Liver (tissue), 9 donors: ENCODE results near the gene GMDS. TPM values are rescaled to one million over a fixed set of nuclear protein-coding genes. Genes with fewer than 3 reads are reported as not detected.

ENCODE experiments used
- DNase-seq: peaks from one replicate; pipeline ENCODE4 v3.0.0-alpha.2; 2017; ENCODE audit warnings: low spot score
- H3K27ac ChIP-seq, 2 donors: one replicate each; pipeline ENCODE4 v1.7.0; 2013; ENCODE audit warnings: inconsistent platforms in 2 of 2, low read length in 2 of 2, control low read depth in 1 of 2, low read depth in 1 of 2, mild to moderate bottlenecking in 1 of 2
- H3K27me3 ChIP-seq, 4 donors: one replicate each; pipeline versions ENCODE4 v1.6.1 to v1.7.0; 2013; ENCODE audit warnings: low read length in 3 of 4, inconsistent platforms in 1 of 4, mild to moderate bottlenecking in 1 of 4, moderate library complexity in 1 of 4; ENCODE audit not compliant: control insufficient read depth in 4 of 4, insufficient read depth in 4 of 4
- H3K36me3 ChIP-seq, 4 donors: one replicate each; pipeline versions ENCODE4 v1.6.1 to v1.7.0; 2013; ENCODE audit warnings: low read length in 3 of 4, mild to moderate bottlenecking in 3 of 4, low read depth in 1 of 4, moderate library complexity in 1 of 4; ENCODE audit not compliant: control insufficient read depth in 4 of 4, insufficient read depth in 3 of 4
- H3K4me1 ChIP-seq, 4 donors: one replicate each; pipeline versions ENCODE4 v1.6.1 to v1.7.0; 2013; ENCODE audit warnings: low read length in 3 of 4, mild to moderate bottlenecking in 3 of 4, moderate library complexity in 1 of 4; ENCODE audit not compliant: control insufficient read depth in 4 of 4, insufficient read depth in 4 of 4
- H3K4me3 ChIP-seq, 3 donors: one replicate each; pipeline versions ENCODE4 v1.6.1 to v1.7.0; 2013; ENCODE audit warnings: low read length in 3 of 3, control low read depth in 1 of 3, low read depth in 1 of 3, mild to moderate bottlenecking in 1 of 3
- H3K9ac ChIP-seq, 2 donors: one replicate each; pipeline ENCODE4 v1.7.0; 2013; ENCODE audit warnings: low read length in 2 of 2, mild to moderate bottlenecking in 2 of 2, moderate library complexity in 2 of 2, control low read depth in 1 of 2, low read depth in 1 of 2
- H3K9me3 ChIP-seq, 4 donors: one replicate each; pipeline versions ENCODE4 v1.6.1 to v1.7.0; 2013; ENCODE audit warnings: low read length in 3 of 4; ENCODE audit not compliant: control insufficient read depth in 4 of 4
- EGR1 ChIP-seq, 2 donors: IDR thresholded peaks; 2 replicates each; pipeline ENCODE4 v1.6.1; 2016 to 2018; ENCODE audit warnings: antibody characterized with exemption in 2 of 2, low read depth in 2 of 2
- FOXA1 ChIP-seq: IDR thresholded peaks from 2 replicates; pipeline ENCODE4 v1.6.1; 2016; ENCODE audit warnings: antibody characterized with exemption
- FOXA2 ChIP-seq: IDR thresholded peaks from 2 replicates; pipeline ENCODE4 v1.6.1; 2016; ENCODE audit warnings: antibody characterized with exemption
- GABPA ChIP-seq, 2 donors: IDR thresholded peaks in 1 of 2; conservative IDR thresholded peaks in 1 of 2; 2 replicates each; pipeline ENCODE4 v1.6.1; 2016; ENCODE audit warnings: antibody characterized with exemption in 2 of 2, mild to moderate bottlenecking in 1 of 2, moderate library complexity in 1 of 2
- HNF4A ChIP-seq, 2 donors: conservative IDR thresholded peaks; 2 replicates each; pipeline ENCODE4 v1.6.1; 2016; ENCODE audit warnings: antibody characterized with exemption in 2 of 2, mild to moderate bottlenecking in 2 of 2
- HNF4G ChIP-seq: IDR thresholded peaks from 2 replicates; pipeline ENCODE4 v1.6.1; 2016; ENCODE audit warnings: antibody characterized with exemption
- JUND ChIP-seq, 2 donors: IDR thresholded peaks; 2 replicates each; pipeline ENCODE4 v1.6.1; 2016; ENCODE audit warnings: antibody characterized with exemption in 2 of 2
- MAX ChIP-seq: IDR thresholded peaks from 2 replicates; pipeline ENCODE4 v1.6.1; 2016; ENCODE audit warnings: antibody characterized with exemption
- NR2F2 ChIP-seq: IDR thresholded peaks from 2 replicates; pipeline ENCODE4 v1.6.1; 2016; ENCODE audit warnings: antibody characterized with exemption
- RAD21 ChIP-seq, 2 donors: IDR thresholded peaks; 2 replicates each; pipeline ENCODE4 v1.6.1; 2016; ENCODE audit warnings: antibody characterized with exemption in 2 of 2, mild to moderate bottlenecking in 2 of 2
- RXRA ChIP-seq, 2 donors: IDR thresholded peaks; 2 replicates each; pipeline ENCODE4 v1.6.1; 2017 to 2018; ENCODE audit warnings: antibody characterized with exemption in 2 of 2, mild to moderate bottlenecking in 1 of 2
- TAF1 ChIP-seq: conservative IDR thresholded peaks from 2 replicates; pipeline ENCODE4 v1.6.1; 2016; ENCODE audit warnings: antibody characterized with exemption, mild to moderate bottlenecking
- YY1 ChIP-seq: IDR thresholded peaks from 2 replicates; pipeline ENCODE4 v1.6.1; 2016; ENCODE audit warnings: antibody characterized with exemption, mild to moderate bottlenecking
- ZBTB33 ChIP-seq: IDR thresholded peaks from 2 replicates; pipeline ENCODE4 v1.6.1; 2016; ENCODE audit warnings: antibody characterized with exemption
- WGBS: extraction: QIAGEN DNeasy Blood & Tissue Kit; methylation state at CpG from one replicate; pipeline ENCODE4 v1.1.7; 2013; 5-methylcytosine and 5-hydroxymethylcytosine counted together
- polyA plus RNA-seq, 2 donors: library from polyadenylated mRNA; stranded (reverse) in 1 of 2; unstranded in 1 of 2; fragments of 200-250 nt in 1 of 2; fragments of >200 nt in 1 of 2; fragmentation: Nextera tagmentation in 1 of 2; extraction: Ambion mirVana in 1 of 2; gene quantifications; one replicate each; pipeline versions ENCODE4 v1.2.1 to v1.2.3, GENCODE V29; 2013 to 2015
- total RNA-seq, 2 donors: library from RNA; depleted of rRNA; stranded (reverse); fragments of >200 nt; gene quantifications; one replicate each; pipeline ENCODE4 v1.2.3, GENCODE V29; 2014
- TF ChIP-seq, protein P1 (sequence below): IDR thresholded peaks from 2 replicates; pipeline ENCODE4 v1.6.1; 2016; ENCODE audit warnings: antibody characterized with exemption, mild to moderate bottlenecking
- donor health status: healthy.
- donor health status: healthy.
- donor health status: healthy.
- donor health status: healthy.
- donor health status: healthy.

Gene GMDS
- total and polyA plus RNA-seq, 4 donors = 3.5 to 15.6 (median 13.0) TPM

DNA sequence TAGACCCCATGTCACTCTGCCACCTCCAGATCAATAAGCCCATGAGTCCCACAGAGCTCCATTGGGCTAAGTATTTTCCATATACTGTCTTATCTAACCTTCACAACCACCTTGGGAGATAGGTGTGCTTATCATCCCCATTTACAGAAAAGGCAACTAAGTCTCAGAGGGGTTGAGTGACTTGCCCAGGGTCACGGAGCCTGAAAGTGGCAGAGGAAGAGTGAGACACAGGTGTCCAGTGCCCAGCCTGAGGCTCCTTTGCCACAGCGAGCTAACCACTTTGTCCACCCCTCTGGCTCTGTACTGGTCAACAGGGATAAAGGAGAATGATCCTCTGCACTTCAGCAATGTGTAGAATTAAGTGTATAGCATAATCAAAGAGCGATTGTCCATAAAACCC is 124.5 kb downstream of the GMDS start:
- H3K4me1 ChIP-seq = no peaks in the 10 kb centered on the region
- no peak overlapping the region for H3K4me3 ChIP-seq
- no peak overlapping the region for H3K9ac ChIP-seq
- no peaks in the 10 kb centered on the region for H3K36me3 ChIP-seq
- TF ChIP-seq YY1 = no peak
- H3K27me3 ChIP-seq = no peaks in the 10 kb centered on the region
- no peak overlapping the region for H3K27ac ChIP-seq
- DNase-seq = no peak
- H3K9me3 ChIP-seq = no peaks in the 10 kb centered on the region
- WGBS = 97% methylated on average over 3 of the region's 3 CpGs

GRCh38 chr6:2119275-2119674 is 126.1 kb downstream of the GMDS start:
- no peaks in the 10 kb centered on the region for H3K36me3 ChIP-seq
- WGBS = 99% methylated on average over 1 of the region's 1 CpG
- no peaks in the 10 kb centered on the region for H3K9me3 ChIP-seq
- no peak overlapping the region for H3K4me3 ChIP-seq
- H3K27ac ChIP-seq = no peak overlapping the region
- no peaks in the 10 kb centered on the region for H3K4me1 ChIP-seq
- TF ChIP-seq GABPA (IDR thresholded peaks at IDR 0.05 in 1 of 2, conservative IDR thresholded peaks at IDR 0.05 in 1 of 2) = no peak
- TF ChIP-seq FOXA2 = no peak
- H3K9ac ChIP-seq = no peak overlapping the region
- DNase-seq = no peak
- no peaks in the 10 kb centered on the region for H3K27me3 ChIP-seq

- TF ChIP-seq FOXA2 (no peak), TAF1 (no peak), EGR1 (IDR thresholded peaks at IDR 0.05; ENCODE audit: low read depth in 2 of 2) (no peak), JUND (IDR thresholded peaks at IDR 0.05) (no peak)
- no peaks in the 10 kb centered on the region for H3K36me3 ChIP-seq
- WGBS = 68% methylated on average over 1 of the region's 1 CpG
Measured at GRCh38 chr6:2118136-2118535, 127.3 kb downstream of the GMDS start.

DNA sequence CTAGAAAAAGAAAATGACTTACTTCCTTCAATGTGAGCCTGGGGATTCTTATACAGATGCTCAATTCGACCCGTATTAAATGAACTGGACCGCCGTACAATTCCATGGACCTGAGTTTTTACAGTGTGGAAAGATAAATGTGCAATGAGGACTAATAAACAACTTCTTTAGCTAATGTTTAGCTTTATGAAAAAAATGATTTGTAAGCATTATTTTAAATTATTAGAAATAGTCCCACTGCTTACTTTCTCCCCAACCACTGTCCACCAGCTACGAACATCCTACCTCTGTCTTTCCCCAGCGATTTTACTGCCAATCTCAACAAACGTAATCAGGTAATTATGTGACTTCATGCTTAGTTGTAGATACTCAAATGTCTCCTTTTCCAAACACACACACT is 128.0 kb downstream of the GMDS start:
- no peak overlapping the region for H3K9ac ChIP-seq
- no peaks in the 10 kb centered on the region for H3K9me3 ChIP-seq
- 98% methylated on average over 7 of the region's 7 CpGs for WGBS
- H3K36me3 ChIP-seq = no peaks in the 10 kb centered on the region
- DNase-seq = no peak
- H3K4me3 ChIP-seq = no peak overlapping the region
- TF ChIP-seq YY1 = no peak
- no peak for TF ChIP-seq EGR1 (IDR thresholded peaks at IDR 0.05; ENCODE audit: low read depth in 2 of 2)
- H3K4me1 ChIP-seq = no peaks in the 10 kb centered on the region
- no peaks in the 10 kb centered on the region for H3K27me3 ChIP-seq
- no peak overlapping the region for H3K27ac ChIP-seq

More at GRCh38 chr6:2118136-2118535, 127.3 kb downstream of the GMDS start:
- H3K9me3 ChIP-seq = no peaks in the 10 kb centered on the region
- H3K4me3 ChIP-seq = no peak overlapping the region
- no peak for DNase-seq
- no peak overlapping the region for H3K27ac ChIP-seq
- no peak overlapping the region for H3K9ac ChIP-seq
- H3K27me3 ChIP-seq = no peaks in the 10 kb centered on the region
- H3K4me1 ChIP-seq = no peaks in the 10 kb centered on the region

DNA sequence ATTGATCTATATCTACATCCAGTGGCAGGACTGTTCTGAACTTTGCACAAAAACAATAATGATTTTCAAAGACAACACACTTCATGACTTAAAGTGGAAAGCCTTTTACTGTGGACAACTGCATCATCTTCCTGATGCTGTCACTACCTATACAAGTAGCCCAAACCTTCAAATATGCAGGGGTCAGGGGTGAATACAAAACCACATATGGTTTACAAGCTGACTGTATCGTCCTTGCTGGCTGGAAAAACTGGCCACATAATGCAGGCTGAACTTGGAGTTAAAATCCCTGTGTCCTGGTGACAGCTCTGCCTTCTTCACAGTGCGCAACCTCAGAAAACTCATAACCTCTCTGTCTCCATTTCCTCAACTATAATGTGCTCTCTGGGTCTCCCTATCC is 128.9 kb downstream of the GMDS start:
- DNase-seq = no peak
- 95% methylated on average over 2 of the region's 2 CpGs for WGBS
- H3K9ac ChIP-seq = no peak overlapping the region
- no peaks in the 10 kb centered on the region for H3K36me3 ChIP-seq
- H3K9me3 ChIP-seq = no peaks in the 10 kb centered on the region
- H3K4me1 ChIP-seq = no peaks in the 10 kb centered on the region
- H3K27me3 ChIP-seq = no peaks in the 10 kb centered on the region
- H3K4me3 ChIP-seq = no peak overlapping the region
- H3K27ac ChIP-seq = no peak overlapping the region
- TF ChIP-seq JUND (IDR thresholded peaks at IDR 0.05) (no peak), RXRA (IDR thresholded peaks at IDR 0.05) (no peak), TAF1 (no peak), FOXA1 (no peak), EGR1 (IDR thresholded peaks at IDR 0.05; ENCODE audit: low read depth in 2 of 2) (no peak), HNF4A (conservative IDR thresholded peaks at IDR 0.05) (no peak), RAD21 (IDR thresholded peaks at IDR 0.05) (no peak), ZBTB33 (no peak), HNF4G (no peak), FOXA2 (no peak), MAX (no peak), NR2F2 (no peak), GABPA (IDR thresholded peaks at IDR 0.05 in 1 of 2, conservative IDR thresholded peaks at IDR 0.05 in 1 of 2) (no peak), YY1 (no peak)
- TF ChIP-seq, protein P1, sequence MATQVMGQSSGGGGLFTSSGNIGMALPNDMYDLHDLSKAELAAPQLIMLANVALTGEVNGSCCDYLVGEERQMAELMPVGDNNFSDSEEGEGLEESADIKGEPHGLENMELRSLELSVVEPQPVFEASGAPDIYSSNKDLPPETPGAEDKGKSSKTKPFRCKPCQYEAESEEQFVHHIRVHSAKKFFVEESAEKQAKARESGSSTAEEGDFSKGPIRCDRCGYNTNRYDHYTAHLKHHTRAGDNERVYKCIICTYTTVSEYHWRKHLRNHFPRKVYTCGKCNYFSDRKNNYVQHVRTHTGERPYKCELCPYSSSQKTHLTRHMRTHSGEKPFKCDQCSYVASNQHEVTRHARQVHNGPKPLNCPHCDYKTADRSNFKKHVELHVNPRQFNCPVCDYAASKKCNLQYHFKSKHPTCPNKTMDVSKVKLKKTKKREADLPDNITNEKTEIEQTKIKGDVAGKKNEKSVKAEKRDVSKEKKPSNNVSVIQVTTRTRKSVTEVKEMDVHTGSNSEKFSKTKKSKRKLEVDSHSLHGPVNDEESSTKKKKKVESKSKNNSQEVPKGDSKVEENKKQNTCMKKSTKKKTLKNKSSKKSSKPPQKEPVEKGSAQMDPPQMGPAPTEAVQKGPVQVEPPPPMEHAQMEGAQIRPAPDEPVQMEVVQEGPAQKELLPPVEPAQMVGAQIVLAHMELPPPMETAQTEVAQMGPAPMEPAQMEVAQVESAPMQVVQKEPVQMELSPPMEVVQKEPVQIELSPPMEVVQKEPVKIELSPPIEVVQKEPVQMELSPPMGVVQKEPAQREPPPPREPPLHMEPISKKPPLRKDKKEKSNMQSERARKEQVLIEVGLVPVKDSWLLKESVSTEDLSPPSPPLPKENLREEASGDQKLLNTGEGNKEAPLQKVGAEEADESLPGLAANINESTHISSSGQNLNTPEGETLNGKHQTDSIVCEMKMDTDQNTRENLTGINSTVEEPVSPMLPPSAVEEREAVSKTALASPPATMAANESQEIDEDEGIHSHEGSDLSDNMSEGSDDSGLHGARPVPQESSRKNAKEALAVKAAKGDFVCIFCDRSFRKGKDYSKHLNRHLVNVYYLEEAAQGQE = no peak
